ENCODE data around the gene SMIM13. TPM values are rescaled to one million over a fixed set of nuclear protein-coding genes. Genes with fewer than 3 reads are reported as not detected.

The SMIM13 gene
- polyA plus RNA-seq, 1 donor (not counting 4 experiments of a cell fraction or from before 2014, with no cell fraction given) = 7.7 TPM

- dilution Hi-C loops (cut with MboI; ENCODE audit: extremely low pct_ligation_motif_present, low sequenced_read_pairs) = no loop called here
- Histone ChIP-seq H3K4me3 (ENCODE audit: control insufficient read depth in 2 of 3, extremely low read depth in 1 of 3, insufficient read depth in 2 of 3, low read depth in 1 of 3, low read length in 3 of 3) (no peak overlapping the region), H3K9me3 (ENCODE audit: control insufficient read depth, low read depth, low read length) (no peaks in the 10 kb centered on the region), H3K79me2 (ENCODE audit: control insufficient read depth, insufficient read depth, low read length) (no peaks in the 10 kb centered on the region), H3K9me1 (ENCODE audit: control insufficient read depth, extremely low read depth, insufficient read depth, low read length) (peaks cover 3% of the 10 kb centered on the region), H3K4me1 (ENCODE audit: control insufficient read depth, extremely low read depth, insufficient read depth, low read length) (peaks cover 15% of the 10 kb centered on the region), H3K27me3 (ENCODE audit: control insufficient read depth, extremely low read depth, insufficient read depth, low read length) (no peaks in the 10 kb centered on the region), H4K20me1 (ENCODE audit: control insufficient read depth, extremely low read depth, insufficient read depth, low read length) (no peaks in the 10 kb centered on the region), H2AFZ (ENCODE audit: control insufficient read depth, low read length) (no peak overlapping the region), H3K27ac (ENCODE audit: control insufficient read depth, insufficient read depth, low read length) (no peak overlapping the region), H3K9ac (ENCODE audit: control insufficient read depth, extremely low read depth, insufficient read depth, low read length) (no peak overlapping the region), H3K4me2 (ENCODE audit: control insufficient read depth, extremely low read depth, insufficient read depth, low read depth, low read length) (no peak overlapping the region), H3K36me3 (ENCODE audit: control insufficient read depth in 2 of 2, extremely low read depth in 1 of 2, insufficient read depth in 2 of 2, low read length in 2 of 2) (no peaks in the 10 kb centered on the region)
- TF ChIP-seq, protein P1, sequence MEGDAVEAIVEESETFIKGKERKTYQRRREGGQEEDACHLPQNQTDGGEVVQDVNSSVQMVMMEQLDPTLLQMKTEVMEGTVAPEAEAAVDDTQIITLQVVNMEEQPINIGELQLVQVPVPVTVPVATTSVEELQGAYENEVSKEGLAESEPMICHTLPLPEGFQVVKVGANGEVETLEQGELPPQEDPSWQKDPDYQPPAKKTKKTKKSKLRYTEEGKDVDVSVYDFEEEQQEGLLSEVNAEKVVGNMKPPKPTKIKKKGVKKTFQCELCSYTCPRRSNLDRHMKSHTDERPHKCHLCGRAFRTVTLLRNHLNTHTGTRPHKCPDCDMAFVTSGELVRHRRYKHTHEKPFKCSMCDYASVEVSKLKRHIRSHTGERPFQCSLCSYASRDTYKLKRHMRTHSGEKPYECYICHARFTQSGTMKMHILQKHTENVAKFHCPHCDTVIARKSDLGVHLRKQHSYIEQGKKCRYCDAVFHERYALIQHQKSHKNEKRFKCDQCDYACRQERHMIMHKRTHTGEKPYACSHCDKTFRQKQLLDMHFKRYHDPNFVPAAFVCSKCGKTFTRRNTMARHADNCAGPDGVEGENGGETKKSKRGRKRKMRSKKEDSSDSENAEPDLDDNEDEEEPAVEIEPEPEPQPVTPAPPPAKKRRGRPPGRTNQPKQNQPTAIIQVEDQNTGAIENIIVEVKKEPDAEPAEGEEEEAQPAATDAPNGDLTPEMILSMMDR (optimal IDR thresholded peaks at IDR 0.05 in 1 of 3, IDR thresholded peaks at IDR 0.05 in 1 of 3, conservative IDR thresholded peaks at IDR 0.05 in 1 of 3; ENCODE audit: extremely low read depth in 1 of 3, insufficient read depth in 2 of 3, low read length in 3 of 3) = no peak
- no peak for TF ChIP-seq EZH2 (IDR thresholded peaks at IDR 0.05; ENCODE audit: low read length)
- no peak for DNase-seq (ENCODE audit: low read depth, low spot score)
- FAIRE-seq = no peak
These were observed 55.9 kb downstream of the SMIM13 start for GRCh38 chr6:11149551-11149950.

DNA sequence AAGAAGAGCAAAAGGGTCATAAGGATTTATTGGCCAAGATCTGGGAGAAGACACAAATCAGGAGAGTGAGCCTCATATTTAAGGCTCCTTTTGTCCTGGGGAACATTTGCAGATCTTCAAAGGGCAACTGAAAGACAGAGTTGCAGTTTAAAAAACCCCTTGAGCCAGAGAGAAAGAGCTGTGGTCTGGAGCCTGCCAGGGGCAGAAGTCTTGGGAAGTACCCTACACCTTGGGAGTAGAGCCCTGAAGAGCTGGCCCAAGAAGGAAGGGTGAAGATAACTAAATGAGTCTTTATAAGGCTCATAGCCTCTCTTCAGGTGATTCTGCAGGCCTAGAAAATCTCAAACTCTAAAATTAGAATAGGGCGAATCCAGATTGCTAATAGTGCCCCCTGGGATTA is 57.9 kb downstream of the SMIM13 start:
- H3K4me3 ChIP-seq (ENCODE audit: control insufficient read depth in 2 of 3, extremely low read depth in 1 of 3, insufficient read depth in 2 of 3, low read depth in 1 of 3, low read length in 3 of 3) = no peak overlapping the region
- H4K20me1 ChIP-seq (ENCODE audit: control insufficient read depth, extremely low read depth, insufficient read depth, low read length) = no peaks in the 10 kb centered on the region
- H3K27me3 ChIP-seq (ENCODE audit: control insufficient read depth, extremely low read depth, insufficient read depth, low read length) = no peaks in the 10 kb centered on the region
- peaks cover under 1% of the 10 kb centered on the region for H3K9me1 ChIP-seq (ENCODE audit: control insufficient read depth, extremely low read depth, insufficient read depth, low read length)
- DNase-seq (ENCODE audit: low read depth, low spot score) (no peak), FAIRE-seq (no peak)
- H3K4me2 ChIP-seq (ENCODE audit: control insufficient read depth, extremely low read depth, insufficient read depth, low read depth, low read length) = no peak overlapping the region
- no peak overlapping the region for H2AFZ ChIP-seq (ENCODE audit: control insufficient read depth, low read length)
- no peak overlapping the region for H3K27ac ChIP-seq (ENCODE audit: control insufficient read depth, insufficient read depth, low read length)
- peaks cover 2% of the 10 kb centered on the region for H3K4me1 ChIP-seq (ENCODE audit: control insufficient read depth, extremely low read depth, insufficient read depth, low read length)
- no peaks in the 10 kb centered on the region for H3K79me2 ChIP-seq (ENCODE audit: control insufficient read depth, insufficient read depth, low read length)
- no peaks in the 10 kb centered on the region for H3K36me3 ChIP-seq (ENCODE audit: control insufficient read depth in 2 of 2, extremely low read depth in 1 of 2, insufficient read depth in 2 of 2, low read length in 2 of 2)
- H3K9ac ChIP-seq (ENCODE audit: control insufficient read depth, extremely low read depth, insufficient read depth, low read length) = no peak overlapping the region
- dilution Hi-C loops (cut with MboI; ENCODE audit: extremely low pct_ligation_motif_present, low sequenced_read_pairs) = no loop called here
- no peaks in the 10 kb centered on the region for H3K9me3 ChIP-seq (ENCODE audit: control insufficient read depth, low read depth, low read length)
- no peak for TF ChIP-seq EZH2 (IDR thresholded peaks at IDR 0.05; ENCODE audit: low read length)
- TF ChIP-seq, protein P1 (optimal IDR thresholded peaks at IDR 0.05 in 1 of 3, IDR thresholded peaks at IDR 0.05 in 1 of 3, conservative IDR thresholded peaks at IDR 0.05 in 1 of 3; ENCODE audit: extremely low read depth in 1 of 3, insufficient read depth in 2 of 3, low read length in 3 of 3) = no peak

All from keratinocyte (primary cell).